Right cardiac atrium (tissue), 5 donors: Measurements from ENCODE around the gene SPRED3. TPM values are rescaled to one million over a fixed set of nuclear protein-coding genes. Genes with fewer than 3 reads are reported as not detected.
"Not testable (repeated sequence)": the region's sequence is repeated elsewhere in the genome, so short reads cannot be mapped to it uniquely, and the experiment has no call there.

Source experiments
- ATAC-seq, 2 donors: fragments of 200-7000 bp; cut with Tn5 transposase; one replicate each; pipeline versions ENCODE4 v1.8.0 to v1.9.1; 2020; ENCODE audit warnings: moderate library complexity in 2 of 2, mild to moderate bottlenecking in 1 of 2
- DNase-seq, 3 donors: peaks; one replicate each; pipeline ENCODE4 v3.0.0-alpha.2; 2020
- H3K27ac ChIP-seq: one replicate; pipeline ENCODE4 v1.5.1; 2013; ENCODE audit warnings: mild to moderate bottlenecking, low read length, control low read depth, moderate library complexity
- H3K27me3 ChIP-seq: one replicate; pipeline ENCODE4 v1.6.1; 2013; ENCODE audit not compliant: control insufficient read depth, insufficient read depth
- H3K4me1 ChIP-seq: one replicate; pipeline ENCODE4 v1.6.1; 2013; ENCODE audit warnings: low read length; ENCODE audit not compliant: control insufficient read depth, insufficient read depth
- H3K4me3 ChIP-seq: one replicate; pipeline ENCODE4 v1.5.1; 2013; ENCODE audit warnings: low read length, control low read depth
- H3K9me3 ChIP-seq: one replicate; pipeline ENCODE4 v1.6.1; 2013; ENCODE audit warnings: low read length; ENCODE audit not compliant: control insufficient read depth
- WGBS: extraction: QIAGEN DNeasy Blood & Tissue Kit; methylation state at CpG from one replicate; pipeline ENCODE4 v1.1.7; 2013; 5-methylcytosine and 5-hydroxymethylcytosine counted together
- intact Hi-C, 4 donors: fragments of 100-400 bp; cut with DNase I; formaldehyde crosslinking; loops; one replicate each; pipeline versions ENCODE4 v1.11.0 to v1.14.0; 2022 to 2023
- long read RNA-seq, 4 donors: library from polyadenylated mRNA; unstranded; transcript quantifications; one replicate each; pipeline ENCODE4 v2.0.0, GENCODE V29; 2020 to 2021
- polyA plus RNA-seq: library from polyadenylated mRNA; stranded (reverse); fragments of 200-250 nt; gene quantifications from one replicate; pipeline ENCODE4 v1.2.3, GENCODE V29; 2013
- total RNA-seq, 4 donors: library from RNA; stranded (reverse); fragmentation: NEBNext Ultra II Directional; extraction: Animal tissue kit (Norgen Biotek cat#: 25700); gene quantifications; one replicate each; pipeline ENCODE4 v1.2.1, GENCODE V29; 2021
- donor health status: healthy with polysubstance abuse.
- donor health status: DM: no; HTN: yes; CAD: no.
- donor health status: DM: no; HTN: no; CAD: no.
- donor health status: DM: no; HTN: yes; CAD: no; lungs with severe emphysema.
- donor health status: DM: yes; HTN: yes; CAD: no.

Gene SPRED3, protein sequence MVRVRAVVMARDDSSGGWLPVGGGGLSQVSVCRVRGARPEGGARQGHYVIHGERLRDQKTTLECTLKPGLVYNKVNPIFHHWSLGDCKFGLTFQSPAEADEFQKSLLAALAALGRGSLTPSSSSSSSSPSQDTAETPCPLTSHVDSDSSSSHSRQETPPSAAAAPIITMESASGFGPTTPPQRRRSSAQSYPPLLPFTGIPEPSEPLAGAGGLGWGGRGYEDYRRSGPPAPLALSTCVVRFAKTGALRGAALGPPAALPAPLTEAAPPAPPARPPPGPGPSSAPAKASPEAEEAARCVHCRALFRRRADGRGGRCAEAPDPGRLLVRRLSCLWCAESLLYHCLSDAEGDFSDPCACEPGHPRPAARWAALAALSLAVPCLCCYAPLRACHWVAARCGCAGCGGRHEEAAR
- total RNA-seq (1 to 10 TPM in 1 of 4 donors, under 1 TPM in 3; 0.26 to 2.3 (median 0.63) TPM), polyA plus RNA-seq (0.27 TPM)
- long read RNA-seq, donor 1, result 0 reads
- long read RNA-seq, donor 2, result 0 reads
- long read RNA-seq, donor 3, partial matches to known transcripts, result 0 of 1 reads
- long read RNA-seq, donor 3, other reads (novel, unspliced or antisense), result 1 of 1 reads
- long read RNA-seq, donor 4, result 0 reads

DNA sequence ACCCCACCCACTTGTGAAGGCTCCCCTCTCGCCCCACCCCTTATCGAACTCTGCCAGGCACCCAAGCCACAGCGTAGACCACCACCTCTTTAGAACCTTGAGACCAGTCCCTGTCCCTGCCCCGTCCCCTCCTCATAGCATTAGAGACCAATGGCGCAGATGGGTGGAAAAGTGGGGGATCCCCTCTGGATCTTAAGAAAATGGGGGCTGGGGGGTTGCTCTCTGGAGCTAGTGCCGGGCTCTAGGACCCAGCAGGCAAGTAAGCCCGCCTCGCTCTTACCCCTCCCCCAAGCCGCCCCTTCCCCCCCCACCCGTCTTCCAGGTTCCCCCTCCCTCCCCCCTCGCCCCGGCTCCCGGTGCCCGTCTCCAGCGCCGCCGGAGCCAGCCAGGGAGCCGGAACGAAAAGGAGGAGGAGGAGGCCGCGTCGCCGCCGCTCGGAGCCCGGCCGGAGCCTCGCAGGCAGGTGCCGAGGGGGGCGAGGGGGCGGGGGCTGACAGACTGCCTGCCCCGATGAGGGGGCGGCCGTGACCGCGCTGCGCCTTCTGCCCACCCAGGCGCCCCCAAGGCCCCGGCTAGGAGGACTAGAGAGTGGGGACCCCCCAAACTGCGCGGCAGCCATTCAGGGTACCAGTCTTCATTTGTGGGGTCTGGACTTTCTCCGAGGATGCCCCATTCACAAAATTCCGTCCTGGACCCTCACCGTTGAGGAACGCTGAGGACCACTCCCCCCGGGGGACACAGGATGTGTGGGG is at the start of gene SPRED3:
Gene SPRED3 (plus strand): TSS at position 349 of the 752 bp plus-strand sequence. CDS start 1,606 bp downstream, outside the sequence.
- Histone ChIP-seq H3K4me1 (peaks cover 11% of the 10 kb centered on the region), H3K27me3 (no peaks in the 10 kb centered on the region), H3K4me3 (peak within 1 kb of the TSS; percentile 47), H3K9me3 (no peaks in the 10 kb centered on the region), H3K27ac (no peak within 1 kb of the TSS)
- ATAC-seq (peak; percentile 0 to 22), DNase-seq (peak; percentile 52 to 74 (median 71))
- intact Hi-C loops, result no loop called here
- 1% methylated on average over 45 of the region's 46 CpGs for WGBS

DNA sequence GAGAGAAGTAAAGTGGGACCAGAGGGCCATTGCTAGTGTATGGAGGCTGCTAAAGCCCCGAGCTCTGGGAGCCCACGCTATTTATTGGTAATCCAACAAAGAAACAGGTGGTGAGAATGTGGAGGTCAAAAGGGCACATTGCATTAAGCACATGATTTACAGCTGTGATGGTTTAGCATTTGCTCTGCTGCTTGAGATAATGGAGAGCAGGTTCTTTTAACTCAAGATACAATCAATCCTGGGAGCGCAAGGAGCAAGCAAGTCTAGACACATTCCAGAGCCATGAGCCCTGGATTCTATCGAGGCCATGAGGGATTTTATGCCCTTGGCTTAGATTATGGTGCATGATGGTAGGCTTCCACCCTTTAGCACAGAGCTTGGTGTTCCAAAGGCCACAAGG is 49.5 kb upstream of the SPRED3 start:
- not testable (repeated sequence) for H3K27ac ChIP-seq, ATAC-seq, H3K9me3 ChIP-seq, H3K27me3 ChIP-seq, H3K4me3 ChIP-seq, DNase-seq, H3K4me1 ChIP-seq
- 75% methylated on average over 4 of the region's 4 CpGs for WGBS
- intact Hi-C loops, result loop anchor here in 3 of 4 donors (5.0 to 10.0 kb wide), 3 partner anchors 33 to 434 kb away; partner anchors contain the start of genes PSMD8 (in 2 of the 3), SIPA1L3 (in 2 of the 3) and WDR87 (in 2 of the 3)

DNA sequence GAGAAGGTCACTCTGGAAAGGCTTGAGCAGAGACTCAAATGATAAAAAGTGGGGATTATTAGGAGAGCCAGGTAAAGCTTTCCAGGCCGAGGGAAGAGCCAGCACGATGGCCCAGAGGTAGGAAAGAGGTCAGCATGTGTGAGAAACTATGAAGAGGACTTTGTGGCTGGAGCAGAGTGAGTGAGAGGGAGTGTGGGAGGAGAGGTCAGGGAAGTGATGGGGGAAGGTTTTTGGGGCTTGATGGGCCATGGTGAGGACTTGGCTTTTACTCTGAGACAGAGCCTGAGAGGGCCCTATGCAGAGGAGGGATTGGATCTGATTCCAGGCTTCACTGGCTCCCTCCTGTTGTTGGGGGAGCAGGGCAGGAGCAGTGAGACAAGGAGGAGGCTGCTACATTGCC is 47.6 kb upstream of the SPRED3 start:
- ATAC-seq, result no peak
- peaks cover 2% of the 10 kb centered on the region for H3K4me1 ChIP-seq
- whole genome bisulfite sequencing, result 90% methylated on average over 2 of the region's 2 CpGs
- H3K4me3 ChIP-seq, result no peak overlapping the region
- H3K9me3 ChIP-seq, result no peaks in the 10 kb centered on the region
- intact Hi-C loops, result no loop called here
- no peak overlapping the region for H3K27ac ChIP-seq
- DNase-seq, result peak in 1 of 3 donors; percentile 16
- H3K27me3 ChIP-seq, result no peaks in the 10 kb centered on the region

DNA sequence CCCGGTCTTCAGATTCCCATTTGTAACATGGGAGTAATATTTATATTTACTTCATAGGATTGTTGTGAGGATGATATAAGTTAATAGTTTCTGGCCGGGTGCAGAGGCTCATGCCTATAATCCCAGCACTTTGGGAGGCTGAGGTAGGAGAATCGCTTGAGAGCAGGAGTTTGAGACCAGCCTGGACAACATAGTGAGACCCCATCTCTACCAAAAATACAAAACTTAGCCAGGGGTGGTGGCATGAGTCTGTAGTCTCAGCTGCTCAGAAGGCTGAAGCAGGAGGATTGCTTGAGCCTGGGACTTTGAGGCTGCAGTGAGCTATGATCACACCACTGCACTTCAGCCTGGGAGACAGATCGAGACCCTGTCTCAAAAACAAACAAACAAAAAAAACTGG is 41.7 kb upstream of the SPRED3 start:
- DNase-seq, result no peak
- ATAC-seq, result no peak
- Histone ChIP-seq H3K27me3 (no peaks in the 10 kb centered on the region), H3K9me3 (no peaks in the 10 kb centered on the region), H3K4me3 (no peak overlapping the region), H3K27ac (no peak overlapping the region), H3K4me1 (no peaks in the 10 kb centered on the region)
- 83% methylated on average over 4 of the region's 4 CpGs for WGBS
- intact Hi-C loops, result no loop called here

DNA sequence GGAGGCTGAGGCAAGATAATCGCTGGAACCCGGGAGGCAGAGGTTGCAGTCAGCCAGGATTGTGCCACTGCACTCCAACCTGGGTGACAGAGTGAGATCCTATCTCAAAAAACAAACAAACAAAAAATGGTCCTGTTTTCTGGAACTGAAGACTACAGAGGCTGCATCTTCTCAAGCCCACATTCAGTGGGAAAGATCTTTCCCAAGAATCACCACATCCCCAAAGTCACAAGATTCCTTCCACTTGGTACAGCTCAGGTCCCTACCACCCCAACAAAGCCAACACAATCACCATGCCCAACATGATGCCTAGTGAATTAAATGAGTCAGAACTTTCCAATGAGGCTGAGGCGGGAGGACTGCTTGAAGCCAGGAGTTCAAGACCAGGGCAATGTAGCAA is 37.6 kb upstream of the SPRED3 start:
- Histone ChIP-seq H3K4me1 (no peaks in the 10 kb centered on the region), H3K27me3 (no peaks in the 10 kb centered on the region), H3K27ac (no peak overlapping the region), H3K4me3 (no peak overlapping the region), H3K9me3 (no peaks in the 10 kb centered on the region)
- no peak for ATAC-seq
- WGBS, result 76% methylated on average over 3 of the region's 3 CpGs
- intact Hi-C loops, result no loop called here
- DNase-seq, result no peak

DNA sequence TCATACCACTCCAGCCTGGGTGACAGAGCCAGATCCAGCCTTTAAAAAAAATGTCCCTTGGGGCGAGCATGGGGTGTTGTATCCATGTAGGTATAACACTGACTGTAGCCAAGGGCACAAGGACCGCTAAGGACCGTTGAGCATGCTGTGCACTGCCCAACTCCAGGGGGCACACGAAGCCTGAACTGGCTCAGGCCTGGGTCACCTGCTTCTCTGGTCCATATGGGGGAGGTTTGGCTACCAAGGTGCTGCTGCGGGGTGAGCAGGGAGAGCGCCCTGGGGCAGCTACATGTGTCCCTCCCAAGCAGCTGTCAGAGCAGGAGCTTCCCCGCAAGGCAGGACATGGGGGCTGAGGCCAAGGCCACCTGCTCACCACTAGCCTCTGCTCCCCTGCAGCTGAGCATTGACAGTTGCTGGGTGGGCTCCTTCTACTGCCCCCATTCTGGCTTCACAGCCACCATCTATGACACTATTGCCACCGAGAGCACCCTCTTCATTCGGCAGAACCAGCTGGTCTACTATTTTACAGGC is 36.6 kb upstream of the SPRED3 start:
- ATAC-seq (peak; percentile 29 to 30), DNase-seq (peak in 1 of 3 donors; percentile 13)
- Histone ChIP-seq H3K9me3 (no peaks in the 10 kb centered on the region), H3K27me3 (no peaks in the 10 kb centered on the region), H3K4me1 (no peaks in the 10 kb centered on the region), H3K4me3 (no peak overlapping the region), H3K27ac (no peak overlapping the region)
- WGBS, result 79% methylated on average over 9 of the region's 9 CpGs
- intact Hi-C loops, result no loop called here

DNA sequence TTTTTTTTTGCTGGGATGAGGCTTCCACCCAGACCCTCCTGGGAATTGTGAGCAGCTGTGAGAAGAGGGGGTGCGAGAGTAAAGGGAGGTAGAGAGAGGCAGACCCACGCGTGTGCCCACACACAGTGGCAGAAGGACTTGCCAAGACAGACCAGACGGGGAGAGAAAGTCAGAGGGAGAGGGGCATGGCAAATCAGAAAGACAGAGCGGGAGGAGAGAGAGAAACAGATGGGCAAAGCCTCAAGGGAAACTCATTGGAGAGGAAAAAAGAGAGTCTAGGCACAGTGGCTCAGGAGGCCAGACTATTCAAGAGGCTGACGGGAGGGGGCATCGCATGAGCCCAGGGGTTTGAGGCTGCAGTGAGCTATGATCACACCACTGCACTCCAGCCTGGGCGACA is 35.9 kb upstream of the SPRED3 start:
- Histone ChIP-seq H3K27ac (no peak overlapping the region), H3K27me3 (no peaks in the 10 kb centered on the region), H3K4me1 (no peaks in the 10 kb centered on the region), H3K9me3 (no peaks in the 10 kb centered on the region), H3K4me3 (no peak overlapping the region)
- intact Hi-C loops, result no loop called here
- 75% methylated on average over 8 of the region's 8 CpGs for WGBS
- DNase-seq (no peak), ATAC-seq (no peak)

DNA sequence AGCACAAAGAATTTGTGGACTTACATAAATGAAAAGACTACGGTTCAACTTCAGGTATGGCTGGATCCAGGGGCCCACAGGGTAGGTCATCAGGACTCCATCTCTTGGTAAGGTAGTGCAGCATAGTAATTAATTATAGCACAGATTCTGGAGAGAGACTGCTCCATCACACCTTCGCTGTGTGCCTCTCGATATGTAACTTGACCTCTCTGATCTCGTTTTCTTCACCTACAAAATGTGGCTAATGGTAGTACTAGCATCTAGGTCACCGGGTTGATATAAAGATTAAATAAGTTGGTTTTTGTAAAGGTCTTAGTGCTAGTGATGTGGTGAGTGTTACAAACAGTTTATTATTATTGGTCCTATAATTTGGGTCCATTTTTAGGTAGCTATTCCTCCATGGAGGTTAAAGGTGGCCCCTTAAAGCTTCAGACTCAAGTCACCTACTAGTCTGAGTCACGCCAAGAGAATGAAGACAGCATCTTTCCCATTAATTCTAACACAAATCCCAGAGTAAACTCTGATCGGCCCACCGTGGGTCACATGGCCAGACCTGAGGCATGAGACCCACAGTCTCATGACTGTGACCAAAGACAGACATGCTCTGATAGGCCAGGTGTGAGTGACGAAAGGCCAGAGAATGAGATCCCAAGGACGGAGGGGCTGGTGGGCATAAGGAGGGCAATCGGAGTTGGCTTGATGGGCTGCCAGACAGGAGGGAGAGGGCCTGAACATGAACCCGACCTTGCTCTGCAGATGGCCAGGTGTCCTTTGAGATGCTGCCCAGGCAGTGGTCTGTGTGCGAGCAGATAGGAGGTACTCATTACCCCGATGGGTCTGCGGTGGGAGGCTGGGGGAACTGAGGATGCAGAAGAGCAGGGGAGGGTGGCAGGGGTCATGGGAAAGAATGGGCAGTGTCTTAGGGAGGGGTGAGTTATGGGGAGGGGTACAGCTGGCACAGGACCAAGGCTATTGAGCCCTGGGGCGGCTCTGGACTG is 32.5 kb upstream of the SPRED3 start:
- no peak for ATAC-seq
- no peak for DNase-seq

DNA sequence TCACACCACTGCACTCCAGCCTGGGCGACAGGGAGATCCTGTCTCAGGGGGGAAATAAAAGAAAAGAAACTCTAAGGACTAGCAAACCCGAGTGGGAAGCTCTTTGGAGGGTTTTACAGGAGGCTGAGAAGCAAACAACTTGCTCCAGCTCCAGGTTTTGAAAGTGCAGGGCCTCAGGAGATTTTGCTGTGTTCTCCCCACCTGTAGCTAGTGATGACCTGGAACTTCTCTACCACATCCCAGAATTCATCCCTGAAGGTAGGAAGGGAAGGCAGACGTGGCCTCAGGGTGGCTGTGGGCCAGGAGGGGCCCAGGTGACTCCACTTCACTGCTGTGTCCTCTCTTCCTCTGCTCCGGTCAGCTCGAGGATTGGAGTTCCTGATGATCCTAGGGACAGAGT is 30.4 kb upstream of the SPRED3 start:
- no peaks in the 10 kb centered on the region for H3K4me1 ChIP-seq
- DNase-seq, result no peak
- no peak overlapping the region for H3K27ac ChIP-seq
- no peaks in the 10 kb centered on the region for H3K9me3 ChIP-seq
- no peak overlapping the region for H3K4me3 ChIP-seq
- no peak for ATAC-seq
- intact Hi-C loops, result no loop called here
- H3K27me3 ChIP-seq, result no peaks in the 10 kb centered on the region
- WGBS, result 40% methylated on average over 5 of the region's 5 CpGs

More for the DNA sequence above, 32.5 kb upstream of the SPRED3 start:
- no peak overlapping the region for H3K4me3 ChIP-seq
- no peaks in the 10 kb centered on the region for H3K4me1 ChIP-seq
- no peaks in the 10 kb centered on the region for H3K9me3 ChIP-seq
- no peak overlapping the region for H3K27ac ChIP-seq
- WGBS, result 73% methylated on average over 16 of the region's 16 CpGs
- no peaks in the 10 kb centered on the region for H3K27me3 ChIP-seq
- intact Hi-C loops, result no loop called here
